ENCODE results near the gene AQP6. TPM values are rescaled to one million over a fixed set of nuclear protein-coding genes. Genes with fewer than 3 reads are reported as not detected.

The AQP6 gene
- total and polyA plus RNA-seq, 2 donors (not counting 1 experiment from before 2014, with no cell fraction given) = 0.17 TPM; not detected in 1

- no peaks in the 10 kb centered on the region for H3K36me3 ChIP-seq (ENCODE audit: control insufficient read depth, insufficient read depth, low read length)
- no peaks in the 10 kb centered on the region for H4K20me1 ChIP-seq (ENCODE audit: control insufficient read depth, extremely low read depth, insufficient read depth, low read length)
- TF ChIP-seq CTCF (conservative IDR thresholded peaks at IDR 0.05 in 1 of 2, IDR thresholded peaks at IDR 0.05 in 1 of 2; ENCODE audit: low read depth in 1 of 2, low read length in 2 of 2) = no peak
- no peaks in the 10 kb centered on the region for H3K9me3 ChIP-seq (ENCODE audit: control insufficient read depth, insufficient read depth, low read depth, low read length)
- no peak overlapping the region for H2AFZ ChIP-seq (ENCODE audit: low read length)
- H3K79me2 ChIP-seq (ENCODE audit: control insufficient read depth, insufficient read depth, low read length) = no peaks in the 10 kb centered on the region
- peaks cover 54% of the 10 kb centered on the region for H3K27me3 ChIP-seq (ENCODE audit: control insufficient read depth, insufficient read depth, low read length)
- H3K27ac ChIP-seq (ENCODE audit: insufficient read depth, low read length) = no peak overlapping the region
- no peak overlapping the region for H3K4me2 ChIP-seq (ENCODE audit: extremely low read depth, insufficient read depth, low read length)
- no peak overlapping the region for H3K4me3 ChIP-seq (replicated peaks in 1 of 4; ENCODE audit: control extremely low read depth in 1 of 4, insufficient read depth in 1 of 4, low read depth in 3 of 4, low read length in 4 of 4)
- DNase-seq (ENCODE audit: low read depth in 2 of 2) = no peak
- H3K4me1 ChIP-seq (ENCODE audit: control insufficient read depth, extremely low read depth, insufficient read depth, low read length) = no peaks in the 10 kb centered on the region
- no peak overlapping the region for H3K9ac ChIP-seq (ENCODE audit: insufficient read depth, low read length)
Measured at GRCh38 chr12:49952391-49953055, 20.2 kb upstream of the AQP6 start.

GRCh38 chr12:49953151-49953550, 19.6 kb upstream of the AQP6 start:
- Histone ChIP-seq H2AFZ (ENCODE audit: low read length) (no peak overlapping the region), H3K79me2 (ENCODE audit: control insufficient read depth, insufficient read depth, low read length) (no peaks in the 10 kb centered on the region), H4K20me1 (ENCODE audit: control insufficient read depth, extremely low read depth, insufficient read depth, low read length) (no peaks in the 10 kb centered on the region), H3K27ac (ENCODE audit: insufficient read depth, low read length) (no peak overlapping the region), H3K9me3 (ENCODE audit: control insufficient read depth, insufficient read depth, low read depth, low read length) (no peaks in the 10 kb centered on the region), H3K4me3 (replicated peaks in 1 of 4; ENCODE audit: control extremely low read depth in 1 of 4, insufficient read depth in 1 of 4, low read depth in 3 of 4, low read length in 4 of 4) (no peak overlapping the region), H3K27me3 (ENCODE audit: control insufficient read depth, insufficient read depth, low read length) (peaks cover 60% of the 10 kb centered on the region), H3K9ac (ENCODE audit: insufficient read depth, low read length) (no peak overlapping the region), H3K4me2 (ENCODE audit: extremely low read depth, insufficient read depth, low read length) (no peak overlapping the region), H3K36me3 (ENCODE audit: control insufficient read depth, insufficient read depth, low read length) (no peaks in the 10 kb centered on the region), H3K4me1 (ENCODE audit: control insufficient read depth, extremely low read depth, insufficient read depth, low read length) (no peaks in the 10 kb centered on the region)
- DNase-seq (ENCODE audit: low read depth in 2 of 2) = no peak
- TF ChIP-seq EZH2 (IDR thresholded peaks at IDR 0.05; ENCODE audit: low read length, missing control alignments) = no peak
- TF ChIP-seq CTCF (conservative IDR thresholded peaks at IDR 0.05 in 1 of 2, IDR thresholded peaks at IDR 0.05 in 1 of 2; ENCODE audit: low read depth in 1 of 2, low read length in 2 of 2) = no peak

GRCh38 chr12:49953961-49954846, 18.5 kb upstream of the AQP6 start:
- Histone ChIP-seq H4K20me1 (ENCODE audit: control insufficient read depth, extremely low read depth, insufficient read depth, low read length) (no peaks in the 10 kb centered on the region), H3K27me3 (ENCODE audit: control insufficient read depth, insufficient read depth, low read length) (peaks cover 68% of the 10 kb centered on the region), H3K9ac (ENCODE audit: insufficient read depth, low read length) (no peak overlapping the region), H2AFZ (ENCODE audit: low read length) (no peak overlapping the region), H3K79me2 (ENCODE audit: control insufficient read depth, insufficient read depth, low read length) (no peaks in the 10 kb centered on the region), H3K36me3 (ENCODE audit: control insufficient read depth, insufficient read depth, low read length) (no peaks in the 10 kb centered on the region), H3K4me1 (ENCODE audit: control insufficient read depth, extremely low read depth, insufficient read depth, low read length) (no peaks in the 10 kb centered on the region), H3K4me2 (ENCODE audit: extremely low read depth, insufficient read depth, low read length) (no peak overlapping the region), H3K27ac (ENCODE audit: insufficient read depth, low read length) (no peak overlapping the region), H3K9me3 (ENCODE audit: control insufficient read depth, insufficient read depth, low read depth, low read length) (no peaks in the 10 kb centered on the region), H3K4me3 (replicated peaks in 1 of 4; ENCODE audit: control extremely low read depth in 1 of 4, insufficient read depth in 1 of 4, low read depth in 3 of 4, low read length in 4 of 4) (no peak overlapping the region)
- no peak for DNase-seq (ENCODE audit: low read depth in 2 of 2)
- TF ChIP-seq EZH2 (IDR thresholded peaks at IDR 0.05; ENCODE audit: low read length, missing control alignments) (no peak), CTCF (conservative IDR thresholded peaks at IDR 0.05 in 1 of 2, IDR thresholded peaks at IDR 0.05 in 1 of 2; ENCODE audit: low read depth in 1 of 2, low read length in 2 of 2) (no peak)

Measured in fibroblast of lung (primary cell).